Esophagus muscularis mucosa (tissue), 3 donors: Measurements from ENCODE around the gene WNK4.

Experiments used
- CTCF ChIP-seq, 3 experiments: fragments of 200-600 bp in 2 of 3; fragments of 450-650 bp in 1 of 3; sonication (generic) in 2 of 3; IDR thresholded peaks; one replicate each; pipeline ENCODE4 v1.5.1; 2017 to 2019; ENCODE audit warnings: antibody characterized with exemption in 3 of 3, mild to moderate bottlenecking in 2 of 3, moderate library complexity in 1 of 3
- EP300 ChIP-seq: sonication (generic); formaldehyde crosslinking; IDR thresholded peaks from one replicate; pipeline ENCODE4 v1.6.1; 2017; ENCODE audit warnings: antibody characterized with exemption

DNA sequence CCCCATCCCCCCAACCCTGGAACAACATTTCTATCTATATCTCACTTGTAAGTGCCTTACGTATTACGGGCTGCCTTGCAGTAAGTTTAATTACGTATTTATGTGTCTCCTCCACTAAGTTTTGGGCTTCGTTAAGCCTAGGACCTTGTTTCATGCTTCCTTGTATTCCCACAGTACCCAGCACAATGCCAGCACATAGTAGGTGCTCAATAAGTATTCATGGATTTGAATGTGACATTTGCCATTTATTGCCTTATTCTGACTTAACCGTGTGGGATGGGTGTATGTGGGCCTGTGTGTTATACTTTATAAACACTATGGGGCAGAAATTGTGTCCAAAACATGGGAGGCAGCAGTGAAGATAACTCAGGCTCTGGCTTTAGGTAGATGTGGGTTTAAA lies 12.1 kb downstream of the WNK4 start:
- TF ChIP-seq EP300 (no peak), CTCF (IDR thresholded peaks at IDR 0.05) (no peak)
